Measurements from ENCODE around the gene PNMA8A. TPM values are rescaled to one million over a fixed set of nuclear protein-coding genes. Genes with fewer than 3 reads are reported as not detected.

The PNMA8A gene
- total and polyA plus RNA-seq, 10 of the 15 experiments (the other 5 are each of a cell fraction or from before 2014, with no cell fraction given), result 0.02 to 0.28 (median 0.16) TPM

DNA sequence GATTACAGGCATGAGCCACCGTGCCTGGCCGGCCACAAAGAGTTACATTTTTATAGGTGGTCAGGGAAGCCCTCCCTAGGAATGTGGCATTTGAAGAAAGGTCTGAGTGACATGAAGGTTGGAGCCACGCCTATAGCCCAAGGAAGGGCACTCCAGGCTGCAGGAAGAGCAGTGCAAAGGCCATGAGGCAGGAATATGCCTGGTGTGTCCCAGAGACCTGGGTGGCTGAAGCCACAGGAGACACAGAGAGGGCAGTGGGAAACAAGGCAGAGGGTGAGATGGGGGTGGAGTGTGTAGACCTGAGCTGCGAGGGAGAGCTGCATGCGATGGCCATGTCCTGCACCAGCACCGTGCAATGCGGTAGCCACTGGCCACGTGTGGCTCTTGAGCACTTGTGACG is 19.4 kb upstream of the PNMA8A start:
- in situ Hi-C loops (cut with MboI) (no loop called here), intact Hi-C loops (cut with micrococcal nuclease; ENCODE audit: unreplicated experiment) (no loop called here)
- RAD21 ChIA-PET (ENCODE audit: unreplicated experiment), result interaction anchor here (1.4 kb wide), 1 partner anchor 89 kb away, joined by 4 read pairs; no protein-coding TSS in a partner anchor
- no peaks in the 10 kb centered on the region for H4K20me1 ChIP-seq (ENCODE audit: control insufficient read depth, insufficient read depth)
- WGBS (ENCODE audit: insufficient coverage, insufficient replicate concordance, low lambda C conversion rate, missing lambda C conversion rate), result 34% methylated on average over 9 of the region's 9 CpGs
- no peak overlapping the region for H3K9ac ChIP-seq (ENCODE audit: control insufficient read depth, insufficient read depth, low read length)
- FAIRE-seq, result no peak
- no peak for ATAC-seq
- H3K27ac ChIP-seq (ENCODE audit: control insufficient read depth, insufficient read depth), result no peak overlapping the region
- CTCF ChIA-PET, result interaction anchor here (1.1 kb wide), 1 partner anchor 22 kb away, joined by 4 read pairs; no protein-coding TSS in a partner anchor
- no peak overlapping the region for H3K4me3 ChIP-seq
- H3K4me2 ChIP-seq (ENCODE audit: control insufficient read depth, insufficient read depth), result no peak overlapping the region
- no peaks in the 10 kb centered on the region for H3K36me3 ChIP-seq (ENCODE audit: control insufficient read depth in 2 of 2, insufficient read depth in 2 of 2, low read length in 1 of 2)
- H3K4me1 ChIP-seq (ENCODE audit: control insufficient read depth, insufficient read depth, low read length), result no peaks in the 10 kb centered on the region
- no peak for DNase-seq (ENCODE audit: low read depth, low spot score)
- H3K27me3 ChIP-seq (replicated peaks in 1 of 2; ENCODE audit: control insufficient read depth in 2 of 2, insufficient read depth in 2 of 2, low read length in 1 of 2), result peaks cover 19 to 35% of the 10 kb centered on the region in 2 experiments
- POLR2A ChIA-PET, result no interaction called here
- no peaks in the 10 kb centered on the region for H3K9me3 ChIP-seq (replicated peaks; ENCODE audit: control insufficient read depth, insufficient read depth, low read length)
- BruUV-seq (replicated peaks), result no TSS peak
- H2AFZ ChIP-seq (ENCODE audit: control insufficient read depth, low read depth, low read length), result no peak overlapping the region
- no peak for TF ChIP-seq RAD21 (IDR thresholded peaks at IDR 0.05; ENCODE audit: insufficient read depth, low read depth, low read length)
- no peak for TF ChIP-seq EZH2 (IDR thresholded peaks at IDR 0.05; ENCODE audit: borderline replicate concordance, control insufficient read depth, low read depth, low read length)
- no peak for TF ChIP-seq SREBF2 (IDR thresholded peaks at IDR 0.05; ENCODE audit: low read length)
- no peak for TF ChIP-seq ZNF384 (IDR thresholded peaks at IDR 0.05; ENCODE audit: borderline replicate concordance, low read depth, low read length)
- TF ChIP-seq, protein P1, sequence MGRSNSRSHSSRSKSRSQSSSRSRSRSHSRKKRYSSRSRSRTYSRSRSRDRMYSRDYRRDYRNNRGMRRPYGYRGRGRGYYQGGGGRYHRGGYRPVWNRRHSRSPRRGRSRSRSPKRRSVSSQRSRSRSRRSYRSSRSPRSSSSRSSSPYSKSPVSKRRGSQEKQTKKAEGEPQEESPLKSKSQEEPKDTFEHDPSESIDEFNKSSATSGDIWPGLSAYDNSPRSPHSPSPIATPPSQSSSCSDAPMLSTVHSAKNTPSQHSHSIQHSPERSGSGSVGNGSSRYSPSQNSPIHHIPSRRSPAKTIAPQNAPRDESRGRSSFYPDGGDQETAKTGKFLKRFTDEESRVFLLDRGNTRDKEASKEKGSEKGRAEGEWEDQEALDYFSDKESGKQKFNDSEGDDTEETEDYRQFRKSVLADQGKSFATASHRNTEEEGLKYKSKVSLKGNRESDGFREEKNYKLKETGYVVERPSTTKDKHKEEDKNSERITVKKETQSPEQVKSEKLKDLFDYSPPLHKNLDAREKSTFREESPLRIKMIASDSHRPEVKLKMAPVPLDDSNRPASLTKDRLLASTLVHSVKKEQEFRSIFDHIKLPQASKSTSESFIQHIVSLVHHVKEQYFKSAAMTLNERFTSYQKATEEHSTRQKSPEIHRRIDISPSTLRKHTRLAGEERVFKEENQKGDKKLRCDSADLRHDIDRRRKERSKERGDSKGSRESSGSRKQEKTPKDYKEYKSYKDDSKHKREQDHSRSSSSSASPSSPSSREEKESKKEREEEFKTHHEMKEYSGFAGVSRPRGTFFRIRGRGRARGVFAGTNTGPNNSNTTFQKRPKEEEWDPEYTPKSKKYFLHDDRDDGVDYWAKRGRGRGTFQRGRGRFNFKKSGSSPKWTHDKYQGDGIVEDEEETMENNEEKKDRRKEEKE (IDR thresholded peaks at IDR 0.05), result no peak
- TF ChIP-seq ATF3 (IDR thresholded peaks at IDR 0.05; ENCODE audit: borderline replicate concordance, extremely low read depth, low read depth, low read length), result no peak
- TF ChIP-seq MEF2A (IDR thresholded peaks at IDR 0.05; ENCODE audit: insufficient read depth, low read depth, low read length), result no peak
- TF ChIP-seq ZNF24 (IDR thresholded peaks at IDR 0.05), result no peak
- TF ChIP-seq ATF2 (IDR thresholded peaks at IDR 0.05; ENCODE audit: low read length), result no peak
- no peak for TF ChIP-seq TCF3 (IDR thresholded peaks at IDR 0.05; ENCODE audit: borderline replicate concordance, insufficient read depth, low read depth, low read length)
- SMC1A ChIA-PET (ENCODE audit: uncharacterized antibody, unreplicated experiment), result no interaction called here
- H3K79me2 ChIP-seq (ENCODE audit: control insufficient read depth, insufficient read depth, low read length), result no peaks in the 10 kb centered on the region

All from GM12878 (cell line).